Psoas muscle (tissue), 8 donors: ENCODE data around the gene DYNLRB1. TPM values are rescaled to one million over a fixed set of nuclear protein-coding genes. Genes with fewer than 3 reads are reported as not detected.

Experiments used
- ATAC-seq, 4 donors: fragments of 200-7000 bp; cut with Tn5 transposase; one replicate each; pipeline ENCODE4 v1.9.1; 2020; ENCODE audit warnings: moderate library complexity in 3 of 4, mild to moderate bottlenecking in 2 of 4
- DNase-seq, 2 donors: peaks; one replicate each; pipeline ENCODE4 v3.0.0-alpha.2; 2020
- H3K27ac ChIP-seq: fragments of 200-600 bp; one replicate; pipeline ENCODE4 v1.8.0; 2022
- H3K27me3 ChIP-seq, 3 donors: fragments of 200-600 bp in 1 of 3; one replicate each; pipeline versions ENCODE4 v1.6.1 to v1.8.0; 2013 to 2022; ENCODE audit warnings: low read length in 2 of 3, mild to moderate bottlenecking in 2 of 3, moderate library complexity in 1 of 3; ENCODE audit not compliant: insufficient read depth in 3 of 3
- H3K36me3 ChIP-seq, 2 donors: fragments of 200-600 bp in 1 of 2; one replicate each; pipeline versions ENCODE4 v1.6.1 to v1.8.0; 2013 to 2022; ENCODE audit warnings: low read depth in 1 of 2, mild to moderate bottlenecking in 1 of 2, moderate library complexity in 1 of 2; ENCODE audit not compliant: insufficient read depth in 1 of 2
- H3K4me1 ChIP-seq: fragments of 200-600 bp; one replicate; pipeline ENCODE4 v1.8.0; 2022
- H3K4me3 ChIP-seq: fragments of 200-600 bp; one replicate; pipeline ENCODE4 v1.8.0; 2022; ENCODE audit warnings: mild to moderate bottlenecking
- H3K9me3 ChIP-seq: fragments of 200-600 bp; one replicate; pipeline ENCODE4 v1.8.0; 2022
- WGBS, 3 donors: extraction: QIAGEN DNeasy Blood & Tissue Kit; methylation state at CpG; one replicate each; pipeline versions ENCODE4 v1.1.6 to v1.1.7; 2013; 5-methylcytosine and 5-hydroxymethylcytosine counted together
- intact Hi-C, 2 donors: fragments of 100-400 bp; cut with DNase I; formaldehyde crosslinking; loops; one replicate each; pipeline versions ENCODE4 v1.11.0 to v1.14.2; 2022
- polyA plus RNA-seq, 3 donors: library from polyadenylated mRNA; stranded (reverse); fragments of 200-250 nt; gene quantifications; one replicate each; pipeline ENCODE4 v1.2.3, GENCODE V29; 2013
- total RNA-seq, 4 donors: library from RNA; stranded (reverse); fragmentation: NEBNext Ultra II Directional in 2 of 4; extraction: Animal tissue kit (Norgen Biotek cat#: 25700) in 2 of 4; gene quantifications; one replicate each; pipeline versions ENCODE4 v1.2.1 to v1.2.4, GENCODE V29; 2021 to 2023
- TF ChIP-seq, protein P1 (sequence below): fragments of 200-600 bp; IDR thresholded peaks from one replicate; pipeline ENCODE4 v1.8.0; 2022; ENCODE audit warnings: antibody characterized with exemption
- donor health status: healthy with polysubstance abuse.
- donor health status: DM: no; HTN: no; CAD: no; lungs with moderate emphysema.
- donor health status: Bipolar disorder and iron deficiency.
- donor health status: healthy.
- donor health status: DM: yes; HTN: yes; CAD: no.
- donor health status: DM: no; HTN: no; CAD: no.
- donor health status: DM: no; HTN: no; CAD: no.
- donor health status: DM: yes; HTN: yes; CAD: no.

Gene DYNLRB1
- total and polyA plus RNA-seq, 7 donors, result 93.2 to 179 (median 119) TPM

DNA sequence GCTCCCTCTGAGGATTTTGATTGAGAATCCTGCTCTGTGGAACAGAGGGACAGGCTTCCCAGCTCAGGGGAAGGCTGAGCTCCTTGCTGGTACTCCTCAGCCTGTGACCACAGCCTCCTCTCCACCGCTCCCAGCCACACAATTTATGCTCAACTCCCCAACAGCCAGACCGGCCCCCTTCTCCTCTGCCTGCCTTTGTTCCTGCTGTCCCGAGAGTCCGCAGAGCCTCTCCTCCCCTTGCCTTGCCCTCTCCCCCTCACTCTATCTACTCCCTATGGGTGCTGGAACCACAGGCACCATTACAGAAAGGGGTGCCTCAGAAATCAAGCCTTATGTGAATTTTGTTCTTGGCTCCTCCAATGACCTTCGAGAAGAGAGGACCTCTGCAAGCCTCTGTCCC lies 58.2 kb downstream of the DYNLRB1 start:
- Histone ChIP-seq H3K36me3 (peaks cover 0 to 44% of the 10 kb centered on the region in 2 donors), H3K27me3 (no peaks in the 10 kb centered on the region)

DNA sequence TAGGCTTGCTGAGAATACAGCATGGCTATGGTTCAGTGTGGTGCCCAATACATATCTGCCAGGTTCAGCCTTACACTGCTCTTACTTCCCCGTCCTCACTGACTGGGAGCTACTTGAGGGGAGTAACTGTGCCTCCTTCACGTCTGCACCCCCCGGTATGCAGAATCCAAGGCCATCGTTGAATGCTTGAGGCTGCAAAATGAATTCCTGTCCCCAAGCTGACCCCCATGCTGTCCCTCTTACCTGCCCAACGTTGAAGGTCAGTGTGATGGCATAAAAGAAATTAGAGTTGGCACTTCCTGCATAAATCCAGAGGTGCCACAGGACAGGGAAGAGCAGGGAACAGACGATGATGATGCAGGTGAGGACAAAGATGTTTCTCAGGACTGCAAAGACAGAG lies 58.6 kb downstream of the DYNLRB1 start:
- Histone ChIP-seq H3K9me3 (no peaks in the 10 kb centered on the region), H3K4me3 (no peak overlapping the region), H3K27ac (no peak overlapping the region), H3K4me1 (peaks cover 18% of the 10 kb centered on the region), H3K36me3 (peaks cover 0 to 44% of the 10 kb centered on the region in 2 donors), H3K27me3 (no peaks in the 10 kb centered on the region)
- no peak for DNase-seq
- intact Hi-C loops, result loop anchor here in 1 of 2 donors (5.0 to 10.0 kb wide), 2 partner anchors 132 to 180 kb away; no protein-coding TSS in a partner anchor
- ATAC-seq, result no peak
- TF ChIP-seq, protein P1, sequence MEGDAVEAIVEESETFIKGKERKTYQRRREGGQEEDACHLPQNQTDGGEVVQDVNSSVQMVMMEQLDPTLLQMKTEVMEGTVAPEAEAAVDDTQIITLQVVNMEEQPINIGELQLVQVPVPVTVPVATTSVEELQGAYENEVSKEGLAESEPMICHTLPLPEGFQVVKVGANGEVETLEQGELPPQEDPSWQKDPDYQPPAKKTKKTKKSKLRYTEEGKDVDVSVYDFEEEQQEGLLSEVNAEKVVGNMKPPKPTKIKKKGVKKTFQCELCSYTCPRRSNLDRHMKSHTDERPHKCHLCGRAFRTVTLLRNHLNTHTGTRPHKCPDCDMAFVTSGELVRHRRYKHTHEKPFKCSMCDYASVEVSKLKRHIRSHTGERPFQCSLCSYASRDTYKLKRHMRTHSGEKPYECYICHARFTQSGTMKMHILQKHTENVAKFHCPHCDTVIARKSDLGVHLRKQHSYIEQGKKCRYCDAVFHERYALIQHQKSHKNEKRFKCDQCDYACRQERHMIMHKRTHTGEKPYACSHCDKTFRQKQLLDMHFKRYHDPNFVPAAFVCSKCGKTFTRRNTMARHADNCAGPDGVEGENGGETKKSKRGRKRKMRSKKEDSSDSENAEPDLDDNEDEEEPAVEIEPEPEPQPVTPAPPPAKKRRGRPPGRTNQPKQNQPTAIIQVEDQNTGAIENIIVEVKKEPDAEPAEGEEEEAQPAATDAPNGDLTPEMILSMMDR, result no peak
- WGBS, 3 donors, result 93 to 94% (median 94%) methylated on average over 6 of the region's 6 CpGs

More for the DNA sequence above, 58.2 kb downstream of the DYNLRB1 start:
- Histone ChIP-seq H3K4me3 (no peak overlapping the region), H3K27ac (no peak overlapping the region), H3K9me3 (no peaks in the 10 kb centered on the region), H3K4me1 (peaks cover 15% of the 10 kb centered on the region)
- TF ChIP-seq, protein P1, result no peak
- DNase-seq (no peak), ATAC-seq (no peak)
- intact Hi-C loops, result loop anchor here in 1 of 2 donors (10.0 kb wide), 1 partner anchor 180 kb away; no protein-coding TSS in a partner anchor
- 95 to 97% (median 96%) methylated on average over 5 of the region's 5 CpGs for WGBS, 3 donors

DNA sequence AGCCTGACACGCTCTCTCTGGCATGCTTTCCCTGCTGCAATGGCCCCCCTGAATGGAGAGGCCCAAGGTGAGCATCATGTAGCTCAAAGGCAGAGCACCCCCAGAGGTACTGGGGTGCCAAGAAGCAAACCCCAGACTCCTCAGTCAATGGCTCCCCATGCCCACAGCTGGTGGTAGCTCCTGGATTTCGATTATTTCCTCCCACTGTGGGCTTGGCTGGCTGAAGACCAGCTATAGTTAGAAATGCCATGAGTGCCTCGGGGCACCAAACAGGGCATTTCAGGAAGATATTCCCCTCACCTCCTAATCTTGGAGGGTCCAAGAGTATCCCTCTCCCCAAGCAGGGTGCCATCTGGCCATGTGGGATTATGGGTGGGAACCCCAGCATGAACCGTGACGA lies 59.0 kb downstream of the DYNLRB1 start:
- Histone ChIP-seq H3K4me3 (no peak overlapping the region), H3K9me3 (no peaks in the 10 kb centered on the region), H3K4me1 (peaks cover 18% of the 10 kb centered on the region), H3K36me3 (peaks cover 0 to 48% of the 10 kb centered on the region in 2 donors), H3K27ac (no peak overlapping the region), H3K27me3 (no peaks in the 10 kb centered on the region)
- WGBS, 3 donors, result 93 to 95% (median 95%) methylated on average over 5 of the region's 5 CpGs
- intact Hi-C loops, result loop anchor here in 1 of 2 donors (5.0 to 10.0 kb wide), 2 partner anchors 132 to 180 kb away; no protein-coding TSS in a partner anchor
- TF ChIP-seq, protein P1, result no peak
- ATAC-seq (no peak), DNase-seq (no peak)

DNA sequence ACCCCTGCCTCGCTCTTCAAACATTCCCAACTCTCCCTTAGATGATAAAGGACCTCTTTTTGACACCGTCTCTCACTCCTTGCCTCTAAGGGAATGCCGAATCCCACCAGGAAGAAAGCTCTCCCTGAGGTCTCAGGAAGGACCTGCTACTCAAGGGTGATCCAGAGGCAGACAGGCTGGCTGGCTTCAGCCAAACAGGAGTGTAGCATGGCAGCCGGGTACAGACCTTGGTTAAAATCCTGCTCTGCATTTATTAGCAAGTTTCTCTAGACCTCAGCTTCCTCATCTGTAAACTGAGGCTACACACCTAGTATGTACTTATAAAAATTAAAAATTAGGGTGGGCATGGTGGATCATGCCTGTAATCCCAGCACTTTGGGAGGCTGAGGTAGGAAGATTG lies 59.5 kb downstream of the DYNLRB1 start:
- H3K36me3 ChIP-seq, result peaks cover 0 to 51% of the 10 kb centered on the region in 2 donors

More for the DNA sequence above, 59.5 kb downstream of the DYNLRB1 start:
- ATAC-seq (no peak), DNase-seq (no peak)
- WGBS, 3 donors, result 98 to 100% (median 99%) methylated on average over 4 of the region's 4 CpGs
- peaks cover 18% of the 10 kb centered on the region for H3K4me1 ChIP-seq
- H3K27ac ChIP-seq, result no peak overlapping the region
- H3K27me3 ChIP-seq, result no peaks in the 10 kb centered on the region
- H3K9me3 ChIP-seq, result no peaks in the 10 kb centered on the region
- TF ChIP-seq, protein P1, result no peak
- H3K4me3 ChIP-seq, result no peak overlapping the region
- intact Hi-C loops, result loop anchor here in 1 of 2 donors (5.0 to 10.0 kb wide), 2 partner anchors 132 to 179 kb away; no protein-coding TSS in a partner anchor
